Measurements from ENCODE around the gene LRFN2.

- TF ChIP-seq CTCF (conservative IDR thresholded peaks at IDR 0.05; ENCODE audit: low read depth in 2 of 2) (no peak), REST (IDR thresholded peaks at IDR 0.05; ENCODE audit: unreplicated experiment) (no peak), STAT1 (IDR thresholded peaks at IDR 0.05; ENCODE audit: unreplicated experiment) (no peak)
Observed at GRCh38 chr6:40627316-40627715, 40.2 kb upstream of the LRFN2 start.

Measured in GM23338 (cell line).